ENCODE data around the gene MR1. TPM values are rescaled to one million over a fixed set of nuclear protein-coding genes. Genes with fewer than 3 reads are reported as not detected.
A peak's percentile ranks its signal among the peaks of the same experiment; 100 is the strongest.

MR1 gene
- total RNA-seq, 1 donor from 2014 or later: 2.6 TPM

GRCh38 chr1:181061891-181062835, 28.4 kb downstream of the MR1 start:
- Histone ChIP-seq H3K27ac (ENCODE audit: low read depth, low read length) (peak overlapping the region; percentile 93), H3K4me3 (ENCODE audit: low read length in 3 of 3) (peak overlapping the region; percentile 32 to 60 (median 49)), H3K27me3 (ENCODE audit: control insufficient read depth in 3 of 3, insufficient read depth in 3 of 3, low read length in 3 of 3) (no peaks in the 10 kb centered on the region), H3K9ac (ENCODE audit: low read depth in 1 of 3, low read length in 3 of 3) (peak overlapping the region; percentile 34 to 80 (median 76)), H3K36me3 (ENCODE audit: control insufficient read depth in 3 of 3, insufficient read depth in 3 of 3, low read length in 3 of 3) (no peaks in the 10 kb centered on the region), H3K4me1 (ENCODE audit: control insufficient read depth in 3 of 3, insufficient read depth in 3 of 3, low read length in 3 of 3) (peaks cover 29 to 33% (median 31%) of the 10 kb centered on the region in 3 donors), H3K9me3 (ENCODE audit: control insufficient read depth in 3 of 3, low read length in 3 of 3) (peaks cover 0 to 5% (median 0%) of the 10 kb centered on the region in 3 donors)

GRCh38 chr1:181062836-181063428, 29.1 kb downstream of the MR1 start:
- H3K4me1 ChIP-seq (ENCODE audit: control insufficient read depth in 3 of 3, insufficient read depth in 3 of 3, low read length in 3 of 3): peaks cover 25 to 31% (median 30%) of the 10 kb centered on the region in 3 donors
- no peaks in the 10 kb centered on the region for H3K27me3 ChIP-seq (ENCODE audit: control insufficient read depth in 3 of 3, insufficient read depth in 3 of 3, low read length in 3 of 3)
- H3K9ac ChIP-seq (ENCODE audit: low read depth in 1 of 3, low read length in 3 of 3): peak overlapping the region; percentile 34 to 80 (median 76)
- no peaks in the 10 kb centered on the region for H3K36me3 ChIP-seq (ENCODE audit: control insufficient read depth in 3 of 3, insufficient read depth in 3 of 3, low read length in 3 of 3)
- H3K27ac ChIP-seq (ENCODE audit: low read depth, low read length): peak overlapping the region; percentile 93
- H3K9me3 ChIP-seq (ENCODE audit: control insufficient read depth in 3 of 3, low read length in 3 of 3): peaks cover 0 to 5% (median 0%) of the 10 kb centered on the region in 3 donors
- peak overlapping the region in 2 of 3 donors; percentile 32 to 60 for H3K4me3 ChIP-seq (ENCODE audit: low read length in 3 of 3)

- Histone ChIP-seq H3K4me3 (ENCODE audit: low read length in 3 of 3) (no peak overlapping the region), H3K9me3 (ENCODE audit: control insufficient read depth in 3 of 3, low read length in 3 of 3) (peaks cover 0 to 5% (median 0%) of the 10 kb centered on the region in 3 donors), H3K27ac (ENCODE audit: low read depth, low read length) (no peak overlapping the region), H3K36me3 (ENCODE audit: control insufficient read depth in 3 of 3, insufficient read depth in 3 of 3, low read length in 3 of 3) (no peaks in the 10 kb centered on the region), H3K27me3 (ENCODE audit: control insufficient read depth in 3 of 3, insufficient read depth in 3 of 3, low read length in 3 of 3) (no peaks in the 10 kb centered on the region), H3K4me1 (ENCODE audit: control insufficient read depth in 3 of 3, insufficient read depth in 3 of 3, low read length in 3 of 3) (peaks cover 18 to 31% (median 24%) of the 10 kb centered on the region in 3 donors), H3K9ac (ENCODE audit: low read depth in 1 of 3, low read length in 3 of 3) (peak overlapping the region in 1 of 3 donors; percentile 9)
These were observed 30.3 kb downstream of the MR1 start for GRCh38 chr1:181064011-181064623.

GRCh38 chr1:181064702-181065101, 30.9 kb downstream of the MR1 start:
- no peak overlapping the region for H3K9ac ChIP-seq (ENCODE audit: low read depth in 1 of 3, low read length in 3 of 3)
- H3K4me3 ChIP-seq (ENCODE audit: low read length in 3 of 3): no peak overlapping the region
- peaks cover 0 to under 1% (median 0%) of the 10 kb centered on the region in 3 donors for H3K9me3 ChIP-seq (ENCODE audit: control insufficient read depth in 3 of 3, low read length in 3 of 3)
- peaks cover 18 to 31% (median 24%) of the 10 kb centered on the region in 3 donors for H3K4me1 ChIP-seq (ENCODE audit: control insufficient read depth in 3 of 3, insufficient read depth in 3 of 3, low read length in 3 of 3)
- H3K27me3 ChIP-seq (ENCODE audit: control insufficient read depth in 3 of 3, insufficient read depth in 3 of 3, low read length in 3 of 3): no peaks in the 10 kb centered on the region
- no peak overlapping the region for H3K27ac ChIP-seq (ENCODE audit: low read depth, low read length)
- no peaks in the 10 kb centered on the region for H3K36me3 ChIP-seq (ENCODE audit: control insufficient read depth in 3 of 3, insufficient read depth in 3 of 3, low read length in 3 of 3)

- Histone ChIP-seq H3K27ac (ENCODE audit: low read depth, low read length) (no peak overlapping the region), H3K4me1 (ENCODE audit: control insufficient read depth in 3 of 3, insufficient read depth in 3 of 3, low read length in 3 of 3) (peaks cover 0 to 6% (median 3%) of the 10 kb centered on the region in 3 donors), H3K27me3 (ENCODE audit: control insufficient read depth in 3 of 3, insufficient read depth in 3 of 3, low read length in 3 of 3) (no peaks in the 10 kb centered on the region), H3K9ac (ENCODE audit: low read depth in 1 of 3, low read length in 3 of 3) (no peak overlapping the region), H3K9me3 (ENCODE audit: control insufficient read depth in 3 of 3, low read length in 3 of 3) (no peaks in the 10 kb centered on the region), H3K4me3 (ENCODE audit: low read length in 3 of 3) (no peak overlapping the region), H3K36me3 (ENCODE audit: control insufficient read depth in 3 of 3, insufficient read depth in 3 of 3, low read length in 3 of 3) (no peaks in the 10 kb centered on the region)
These were observed 39.9 kb downstream of the MR1 start for GRCh38 chr1:181073638-181074037.

- H3K4me1 ChIP-seq (ENCODE audit: control insufficient read depth in 3 of 3, insufficient read depth in 3 of 3, low read length in 3 of 3): peaks cover 0 to 6% (median 3%) of the 10 kb centered on the region in 3 donors
- H3K27ac ChIP-seq (ENCODE audit: low read depth, low read length): no peak overlapping the region
- H3K4me3 ChIP-seq (ENCODE audit: low read length in 3 of 3): no peak overlapping the region
- H3K9me3 ChIP-seq (ENCODE audit: control insufficient read depth in 3 of 3, low read length in 3 of 3): no peaks in the 10 kb centered on the region
- H3K36me3 ChIP-seq (ENCODE audit: control insufficient read depth in 3 of 3, insufficient read depth in 3 of 3, low read length in 3 of 3): no peaks in the 10 kb centered on the region
- no peaks in the 10 kb centered on the region for H3K27me3 ChIP-seq (ENCODE audit: control insufficient read depth in 3 of 3, insufficient read depth in 3 of 3, low read length in 3 of 3)
- no peak overlapping the region for H3K9ac ChIP-seq (ENCODE audit: low read depth in 1 of 3, low read length in 3 of 3)
These were observed 42.1 kb downstream of the MR1 start for GRCh38 chr1:181075766-181076350.

GRCh38 chr1:181076852-181077251, 43.1 kb downstream of the MR1 start:
- H3K27me3 ChIP-seq (ENCODE audit: control insufficient read depth in 3 of 3, insufficient read depth in 3 of 3, low read length in 3 of 3): no peaks in the 10 kb centered on the region
- H3K27ac ChIP-seq (ENCODE audit: low read depth, low read length): no peak overlapping the region
- H3K4me1 ChIP-seq (ENCODE audit: control insufficient read depth in 3 of 3, insufficient read depth in 3 of 3, low read length in 3 of 3): peaks cover 0 to 6% (median 3%) of the 10 kb centered on the region in 3 donors
- H3K36me3 ChIP-seq (ENCODE audit: control insufficient read depth in 3 of 3, insufficient read depth in 3 of 3, low read length in 3 of 3): no peaks in the 10 kb centered on the region
- H3K9ac ChIP-seq (ENCODE audit: low read depth in 1 of 3, low read length in 3 of 3): no peak overlapping the region
- H3K9me3 ChIP-seq (ENCODE audit: control insufficient read depth in 3 of 3, low read length in 3 of 3): no peaks in the 10 kb centered on the region
- H3K4me3 ChIP-seq (ENCODE audit: low read length in 3 of 3): no peak overlapping the region

GRCh38 chr1:181077576-181078242, 43.9 kb downstream of the MR1 start:
- H3K9me3 ChIP-seq (ENCODE audit: control insufficient read depth in 3 of 3, low read length in 3 of 3): no peaks in the 10 kb centered on the region
- H3K36me3 ChIP-seq (ENCODE audit: control insufficient read depth in 3 of 3, insufficient read depth in 3 of 3, low read length in 3 of 3): no peaks in the 10 kb centered on the region
- no peak overlapping the region for H3K9ac ChIP-seq (ENCODE audit: low read depth in 1 of 3, low read length in 3 of 3)
- H3K4me3 ChIP-seq (ENCODE audit: low read length in 3 of 3): no peak overlapping the region
- no peaks in the 10 kb centered on the region for H3K27me3 ChIP-seq (ENCODE audit: control insufficient read depth in 3 of 3, insufficient read depth in 3 of 3, low read length in 3 of 3)
- H3K4me1 ChIP-seq (ENCODE audit: control insufficient read depth in 3 of 3, insufficient read depth in 3 of 3, low read length in 3 of 3): peaks cover 0 to 6% (median 3%) of the 10 kb centered on the region in 3 donors
- no peak overlapping the region for H3K27ac ChIP-seq (ENCODE audit: low read depth, low read length)

GRCh38 chr1:181079382-181079781, 45.6 kb downstream of the MR1 start:
- no peaks in the 10 kb centered on the region for H3K36me3 ChIP-seq (ENCODE audit: control insufficient read depth in 3 of 3, insufficient read depth in 3 of 3, low read length in 3 of 3)
- no peak overlapping the region for H3K9ac ChIP-seq (ENCODE audit: low read depth in 1 of 3, low read length in 3 of 3)
- H3K4me1 ChIP-seq (ENCODE audit: control insufficient read depth in 3 of 3, insufficient read depth in 3 of 3, low read length in 3 of 3): peaks cover 3 to 11% (median 4%) of the 10 kb centered on the region in 3 donors
- no peak overlapping the region for H3K4me3 ChIP-seq (ENCODE audit: low read length in 3 of 3)
- H3K27ac ChIP-seq (ENCODE audit: low read depth, low read length): no peak overlapping the region
- no peaks in the 10 kb centered on the region for H3K27me3 ChIP-seq (ENCODE audit: control insufficient read depth in 3 of 3, insufficient read depth in 3 of 3, low read length in 3 of 3)
- H3K9me3 ChIP-seq (ENCODE audit: control insufficient read depth in 3 of 3, low read length in 3 of 3): no peaks in the 10 kb centered on the region

All from skeletal muscle tissue (tissue), 4 donors.